ENCODE results near the gene KLF11. TPM values are rescaled to one million over a fixed set of nuclear protein-coding genes. Genes with fewer than 3 reads are reported as not detected.
A peak's percentile ranks its signal among the peaks of the same experiment; 100 is the strongest.

Gene KLF11
- total RNA-seq, 1 donor from 2014 or later: 30.4 TPM

DNA sequence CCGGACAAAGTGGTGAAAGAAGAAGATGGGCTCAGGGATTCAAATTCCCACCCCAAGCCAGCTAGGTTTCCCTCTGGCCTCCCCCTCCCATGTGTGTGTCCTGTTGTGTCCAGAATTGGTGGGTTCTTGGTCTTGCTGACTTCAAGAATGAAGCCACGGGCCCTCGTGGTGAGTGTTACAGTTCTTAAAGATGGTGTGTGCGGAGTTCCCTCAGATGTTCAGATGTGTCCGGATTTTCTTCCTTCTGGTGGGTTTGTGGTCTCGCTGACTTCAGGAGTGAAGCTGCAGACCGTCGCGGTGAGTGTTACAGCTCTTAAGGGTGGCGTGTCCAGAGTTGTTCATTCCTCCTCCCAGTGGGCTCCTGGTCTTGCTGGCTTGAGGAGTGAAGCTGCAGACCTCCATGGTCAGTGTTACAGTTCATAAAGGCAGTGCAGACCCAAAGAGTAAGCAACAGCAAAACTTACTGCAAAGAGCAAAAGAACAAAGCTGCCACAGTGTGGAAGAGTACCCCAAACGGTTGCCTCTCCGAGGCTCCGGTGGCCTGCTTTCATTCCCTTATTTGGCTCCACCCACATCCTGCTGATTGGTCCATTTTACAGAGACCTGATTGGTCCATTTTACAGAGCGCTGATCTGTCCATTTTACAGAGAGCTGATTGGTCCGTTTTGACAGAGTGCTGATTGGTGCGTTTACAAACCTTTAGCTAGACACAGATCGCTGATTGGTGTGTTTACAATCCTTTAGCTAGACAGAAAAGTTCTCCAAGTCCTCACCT lies 37.7 kb upstream of the KLF11 start:
- H3K4me3 ChIP-seq: no peak overlapping the region
- H3K27me3 ChIP-seq: no peaks in the 10 kb centered on the region
- intact Hi-C loops (cut with DNase I): no loop called here
- no peak for DNase-seq (ENCODE audit: extremely low spot score in 2 of 2)
- H3K27ac ChIP-seq: no peak overlapping the region
- H3K9me3 ChIP-seq: no peaks in the 10 kb centered on the region
- TF ChIP-seq POLR2AphosphoS5 (IDR thresholded peaks at IDR 0.05; ENCODE audit: insufficient read depth in 1 of 2, low read depth in 1 of 2) (no peak), POLR2A (IDR thresholded peaks at IDR 0.05) (no peak)
- TF ChIP-seq, protein P1, sequence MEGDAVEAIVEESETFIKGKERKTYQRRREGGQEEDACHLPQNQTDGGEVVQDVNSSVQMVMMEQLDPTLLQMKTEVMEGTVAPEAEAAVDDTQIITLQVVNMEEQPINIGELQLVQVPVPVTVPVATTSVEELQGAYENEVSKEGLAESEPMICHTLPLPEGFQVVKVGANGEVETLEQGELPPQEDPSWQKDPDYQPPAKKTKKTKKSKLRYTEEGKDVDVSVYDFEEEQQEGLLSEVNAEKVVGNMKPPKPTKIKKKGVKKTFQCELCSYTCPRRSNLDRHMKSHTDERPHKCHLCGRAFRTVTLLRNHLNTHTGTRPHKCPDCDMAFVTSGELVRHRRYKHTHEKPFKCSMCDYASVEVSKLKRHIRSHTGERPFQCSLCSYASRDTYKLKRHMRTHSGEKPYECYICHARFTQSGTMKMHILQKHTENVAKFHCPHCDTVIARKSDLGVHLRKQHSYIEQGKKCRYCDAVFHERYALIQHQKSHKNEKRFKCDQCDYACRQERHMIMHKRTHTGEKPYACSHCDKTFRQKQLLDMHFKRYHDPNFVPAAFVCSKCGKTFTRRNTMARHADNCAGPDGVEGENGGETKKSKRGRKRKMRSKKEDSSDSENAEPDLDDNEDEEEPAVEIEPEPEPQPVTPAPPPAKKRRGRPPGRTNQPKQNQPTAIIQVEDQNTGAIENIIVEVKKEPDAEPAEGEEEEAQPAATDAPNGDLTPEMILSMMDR (IDR thresholded peaks at IDR 0.05): no peak
- H3K36me3 ChIP-seq: no peaks in the 10 kb centered on the region
- H3K4me1 ChIP-seq: peaks cover 44% of the 10 kb centered on the region

DNA sequence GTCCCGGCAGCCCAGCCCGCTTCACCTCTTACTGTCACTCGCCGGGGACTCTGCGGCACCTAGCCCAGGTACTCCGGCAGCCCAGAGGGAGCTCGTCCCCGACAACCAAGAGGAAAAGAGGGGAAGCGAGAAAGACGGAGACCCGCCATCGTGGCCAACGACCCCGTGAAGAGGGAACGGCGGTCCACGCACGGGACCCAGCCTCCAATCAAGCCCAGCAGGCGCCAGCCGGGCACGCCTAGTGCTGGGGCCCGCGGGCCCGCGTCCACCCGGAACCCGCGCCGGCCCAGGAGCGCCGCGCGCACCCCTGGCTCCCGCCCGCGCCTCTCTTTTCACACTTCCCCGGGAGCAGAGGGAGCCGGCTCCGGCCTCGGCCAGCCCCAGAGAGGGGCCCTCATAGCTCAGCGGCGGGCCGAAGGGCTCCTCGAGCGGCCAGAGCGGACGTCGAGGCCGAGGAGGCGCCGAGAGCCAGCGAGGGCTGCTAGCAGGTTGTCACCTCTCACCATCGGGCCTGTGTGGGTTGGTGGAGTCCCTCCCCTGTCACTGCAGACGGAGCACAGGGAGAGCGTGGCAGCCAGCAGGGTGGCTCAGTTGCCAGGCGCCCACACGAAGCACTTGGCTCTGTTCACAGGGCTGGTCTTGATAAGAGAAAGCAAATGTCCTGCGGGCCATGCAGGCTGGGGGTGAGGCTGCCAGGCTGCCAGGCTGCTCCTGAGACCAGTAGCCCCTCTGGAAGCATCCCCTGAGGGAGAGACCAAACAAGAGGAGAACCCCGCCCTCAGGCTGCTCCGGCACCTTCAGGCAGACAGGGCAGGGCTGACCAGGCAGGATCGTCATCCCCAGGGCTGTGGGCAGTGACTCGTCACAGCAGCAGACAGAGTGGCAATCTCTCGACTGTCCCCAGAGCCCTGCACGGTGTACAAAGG lies 36.9 kb upstream of the KLF11 start:
- Histone ChIP-seq H3K4me3 (peak overlapping the region in 1 of 2 donors; percentile 14), H3K36me3 (no peaks in the 10 kb centered on the region), H3K4me1 (peaks cover 44% of the 10 kb centered on the region), H3K27ac (peak overlapping the region; percentile 29), H3K27me3 (no peaks in the 10 kb centered on the region), H3K9me3 (no peaks in the 10 kb centered on the region)
- DNase-seq (ENCODE audit: extremely low spot score in 2 of 2): no peak
- TF ChIP-seq, protein P1 (IDR thresholded peaks at IDR 0.05): no peak
- TF ChIP-seq POLR2A (IDR thresholded peaks at IDR 0.05): no peak
- no peak for TF ChIP-seq POLR2AphosphoS5 (IDR thresholded peaks at IDR 0.05; ENCODE audit: insufficient read depth in 1 of 2, low read depth in 1 of 2)
- intact Hi-C loops (cut with DNase I): no loop called here

DNA sequence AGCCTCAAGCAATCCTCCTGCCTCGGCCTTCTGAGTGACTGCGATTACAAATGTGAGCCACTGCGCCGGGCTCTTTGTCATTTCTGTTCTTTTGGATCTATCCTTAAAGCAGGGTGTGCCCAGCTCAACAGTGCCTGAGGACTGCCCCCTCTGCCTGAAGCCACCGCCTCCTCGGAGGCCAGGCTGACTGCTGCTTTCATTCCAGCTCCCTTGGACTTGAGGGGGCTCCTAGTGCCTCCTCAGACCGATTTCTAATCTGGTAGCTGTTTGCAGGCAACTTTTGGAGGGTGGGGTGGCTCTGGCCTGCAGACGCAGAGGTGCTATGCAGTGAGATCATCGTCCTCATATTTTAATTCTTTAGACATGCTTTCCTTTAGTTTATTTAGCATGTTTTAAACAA lies 35.9 kb upstream of the KLF11 start:
- Histone ChIP-seq H3K9me3 (no peaks in the 10 kb centered on the region), H3K36me3 (no peaks in the 10 kb centered on the region), H3K27me3 (no peaks in the 10 kb centered on the region), H3K27ac (peak overlapping the region; percentile 46), H3K4me1 (peaks cover 44% of the 10 kb centered on the region), H3K4me3 (no peak overlapping the region)
- intact Hi-C loops (cut with DNase I): no loop called here
- TF ChIP-seq, protein P1 (IDR thresholded peaks at IDR 0.05): no peak
- TF ChIP-seq POLR2A (IDR thresholded peaks at IDR 0.05): no peak
- no peak for DNase-seq (ENCODE audit: extremely low spot score in 2 of 2)

DNA sequence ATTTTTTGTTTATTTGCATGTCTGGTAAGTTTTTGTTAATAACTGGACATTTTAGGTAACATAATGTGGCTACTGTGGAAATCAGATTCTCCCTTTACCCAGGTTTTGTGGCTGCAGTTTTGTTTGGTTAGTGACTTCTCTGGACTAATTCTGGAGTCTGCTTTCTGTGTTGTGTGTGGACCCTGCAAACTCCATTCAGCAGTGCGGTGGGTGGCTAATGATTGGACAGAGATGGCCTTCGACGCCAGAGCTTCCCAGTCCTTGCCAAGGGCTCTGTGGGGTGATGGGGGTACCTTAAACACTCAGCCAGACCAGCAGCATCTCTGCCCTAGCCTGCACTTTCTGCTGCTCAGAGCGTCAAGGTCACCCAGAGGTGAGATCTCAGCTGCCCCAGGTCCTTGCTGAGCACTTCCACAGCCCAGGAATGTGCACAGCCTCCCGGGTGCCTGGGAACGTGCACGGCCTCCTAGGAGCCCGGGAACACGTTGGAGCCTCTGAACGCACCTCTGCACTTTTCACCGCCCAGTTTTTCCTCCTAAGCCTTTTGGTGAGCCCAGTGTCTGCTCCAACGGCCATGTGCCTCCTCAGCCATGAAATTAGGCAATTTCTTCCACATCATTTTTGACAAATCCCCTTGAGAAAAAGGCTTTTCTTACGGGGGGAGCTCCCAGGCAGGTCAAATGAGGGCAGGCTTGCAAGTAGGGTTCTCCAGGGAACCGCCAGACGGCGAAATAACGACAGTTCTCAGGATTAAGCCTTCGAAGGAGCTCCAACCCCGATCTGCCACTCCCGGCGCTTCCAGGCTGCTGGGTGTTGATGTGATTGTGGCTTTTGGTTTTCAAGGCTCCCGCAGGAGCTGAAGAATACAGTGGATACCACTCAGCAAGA lies 35.2 kb upstream of the KLF11 start:
- DNase-seq (ENCODE audit: extremely low spot score in 2 of 2): no peak
- Histone ChIP-seq H3K4me3 (no peak overlapping the region), H3K27ac (peak overlapping the region; percentile 46), H3K4me1 (peaks cover 44% of the 10 kb centered on the region), H3K36me3 (no peaks in the 10 kb centered on the region), H3K27me3 (no peaks in the 10 kb centered on the region), H3K9me3 (no peaks in the 10 kb centered on the region)
- intact Hi-C loops (cut with DNase I): no loop called here
- TF ChIP-seq, protein P1 (IDR thresholded peaks at IDR 0.05): no peak
- TF ChIP-seq POLR2A (IDR thresholded peaks at IDR 0.05) (no peak), POLR2AphosphoS5 (IDR thresholded peaks at IDR 0.05; ENCODE audit: insufficient read depth in 1 of 2, low read depth in 1 of 2) (peak in 1 of 2 donors; percentile 33)

Measured in vagina (tissue), 2 donors.